ENCODE results near the gene GNAZ.

DNA sequence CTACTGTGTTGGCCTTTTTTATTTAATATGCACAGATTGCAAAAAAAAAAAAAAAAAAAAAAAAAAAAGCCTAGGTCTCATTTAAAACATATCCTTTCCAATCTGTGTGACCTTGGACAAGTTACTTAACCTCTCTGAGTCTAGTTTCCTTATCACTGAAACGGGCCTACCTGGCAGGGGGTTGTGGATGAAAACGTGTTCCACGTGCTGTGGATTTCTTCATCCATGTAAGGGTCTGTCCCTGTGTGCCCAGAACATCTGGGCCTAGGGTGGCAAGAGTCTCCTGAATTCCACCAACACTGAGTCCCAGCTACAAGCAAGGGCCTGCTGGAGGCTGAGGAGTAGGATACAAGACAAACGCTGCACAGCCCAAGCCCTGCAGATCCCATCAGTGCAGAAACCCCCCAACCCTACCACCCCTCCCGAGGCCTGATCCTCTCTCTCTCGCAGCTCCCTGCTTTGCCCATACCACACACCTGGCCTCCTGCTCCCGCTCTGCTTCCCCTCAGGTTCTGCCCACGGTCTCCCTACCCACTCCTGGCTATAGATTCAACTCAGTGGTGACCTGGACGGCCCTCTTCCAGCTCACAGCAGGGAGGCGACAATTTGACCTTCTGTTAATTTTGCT, 4.7 kb upstream of the GNAZ start:
- TF ChIP-seq, protein P1, sequence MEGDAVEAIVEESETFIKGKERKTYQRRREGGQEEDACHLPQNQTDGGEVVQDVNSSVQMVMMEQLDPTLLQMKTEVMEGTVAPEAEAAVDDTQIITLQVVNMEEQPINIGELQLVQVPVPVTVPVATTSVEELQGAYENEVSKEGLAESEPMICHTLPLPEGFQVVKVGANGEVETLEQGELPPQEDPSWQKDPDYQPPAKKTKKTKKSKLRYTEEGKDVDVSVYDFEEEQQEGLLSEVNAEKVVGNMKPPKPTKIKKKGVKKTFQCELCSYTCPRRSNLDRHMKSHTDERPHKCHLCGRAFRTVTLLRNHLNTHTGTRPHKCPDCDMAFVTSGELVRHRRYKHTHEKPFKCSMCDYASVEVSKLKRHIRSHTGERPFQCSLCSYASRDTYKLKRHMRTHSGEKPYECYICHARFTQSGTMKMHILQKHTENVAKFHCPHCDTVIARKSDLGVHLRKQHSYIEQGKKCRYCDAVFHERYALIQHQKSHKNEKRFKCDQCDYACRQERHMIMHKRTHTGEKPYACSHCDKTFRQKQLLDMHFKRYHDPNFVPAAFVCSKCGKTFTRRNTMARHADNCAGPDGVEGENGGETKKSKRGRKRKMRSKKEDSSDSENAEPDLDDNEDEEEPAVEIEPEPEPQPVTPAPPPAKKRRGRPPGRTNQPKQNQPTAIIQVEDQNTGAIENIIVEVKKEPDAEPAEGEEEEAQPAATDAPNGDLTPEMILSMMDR (IDR thresholded peaks at IDR 0.05): no peak
- TF ChIP-seq POLR2A (IDR thresholded peaks at IDR 0.05): no peak
